HCT116 (cell line): ENCODE data around the gene GCNT2. TPM values are rescaled to one million over a fixed set of nuclear protein-coding genes. Genes with fewer than 3 reads are reported as not detected.

ENCODE experiments used
- ATAC-seq: fragments of 200-7000 bp; cut with Tn5 transposase; 2 replicates; pipeline ENCODE4 v1.9.1; 2020; ENCODE audit warnings: mild to moderate bottlenecking, moderate library complexity
- BruUV-seq: library from RNA; stranded (reverse); fragments of 400-500 nt; replicated peaks from 2 replicates; lab custom pipeline; 2021; lab: Mats Ljungman, UMichigan
- CTCF ChIA-PET: fragments of 300-600 bp; sonication (Branson Sonifier 250); formaldehyde crosslinking; loops from one replicate; lab custom pipeline; 2021; ENCODE audit warnings: antibody characterized with exemption; lab: Charles Lee
- POLR2A ChIA-PET: fragments of 300-600, 350-600 bp; sonication (Branson Sonifier 250); formaldehyde crosslinking; loops from one replicate; lab custom pipeline; 2021; ENCODE audit warnings: antibody characterized with exemption; lab: Charles Lee
- RAD21 ChIA-PET, 2 experiments: fragments of 300-600 bp; sonication (Branson Sonifier 250); formaldehyde crosslinking; loops; one replicate each; lab custom pipeline; 2023; ENCODE audit warnings: low total read pairs in 2 of 2; ENCODE audit not compliant: uncharacterized antibody in 2 of 2, unreplicated experiment in 2 of 2, low non-redundant PET in 1 of 2; lab: Charles Lee
- DNase-seq: peaks from one replicate; pipeline ENCODE4 v3.0.0-alpha.2; 2010; ENCODE audit warnings: low read depth, low spot score
- H2AFZ ChIP-seq: fragments of 200-600 bp; shearing (Covaris generic), sonication (generic); 2 replicates; pipeline ENCODE4 v1.6.1; 2017; ENCODE audit warnings: low read depth, mixed run types, mixed read lengths, antibody characterized with exemption, low read length; ENCODE audit not compliant: poor library complexity, severe bottlenecking
- H3K27ac ChIP-seq: 2 replicates; pipeline ENCODE4 v1.5.1; 2012; ENCODE audit warnings: low read depth, low read length
- H3K27me3 ChIP-seq: fragments of 200-600 bp; sonication (generic); 2 replicates; pipeline ENCODE4 v1.6.1; 2016; ENCODE audit warnings: mixed run types, low read length, mixed read lengths; ENCODE audit not compliant: insufficient read depth
- H3K36me3 ChIP-seq, 2 experiments: fragments of 200-500 bp in 1 of 2; fragments of 200-600 bp in 1 of 2; sonication (Bioruptor generic) in 1 of 2; sonication (generic) in 1 of 2; 2 replicates each; pipeline versions ENCODE4 v1.5.1 to v1.6.1; 2014 to 2016; ENCODE audit warnings: low read length in 2 of 2, inconsistent platforms in 1 of 2, mixed read lengths in 1 of 2, mixed run types in 1 of 2; ENCODE audit not compliant: insufficient read depth in 2 of 2, control insufficient read depth in 1 of 2
- H3K4me1 ChIP-seq, 2 experiments: fragments of 200-600 bp in 1 of 2; sonication (generic) in 1 of 2; 2 replicates each; pipeline versions ENCODE4 v1.5.1 to v1.6.1; 2012 to 2017; ENCODE audit warnings: low read length in 2 of 2, inconsistent platforms in 1 of 2, mild to moderate bottlenecking in 1 of 2, mixed read lengths in 1 of 2, mixed run types in 1 of 2, moderate library complexity in 1 of 2; ENCODE audit not compliant: insufficient read depth in 2 of 2, control insufficient read depth in 1 of 2
- H3K4me2 ChIP-seq: fragments of 200-600 bp; sonication (generic); 2 replicates; pipeline ENCODE4 v1.6.1; 2017; ENCODE audit warnings: mixed run types, low read length, mixed read lengths
- H3K4me3 ChIP-seq, 2 experiments: fragments of 200-600 bp in 1 of 2; sonication (generic) in 1 of 2; replicated peaks in 1 of 2; 2 replicates each; pipeline ENCODE4 v1.5.1; 2011 to 2016; ENCODE audit warnings: low read length in 2 of 2, control low read depth in 1 of 2, low read depth in 1 of 2, mild to moderate bottlenecking in 1 of 2, mixed read lengths in 1 of 2, mixed run types in 1 of 2
- H3K79me2 ChIP-seq: fragments of 200-600 bp; sonication (generic); 2 replicates; pipeline ENCODE4 v1.6.1; 2017; ENCODE audit warnings: mild to moderate bottlenecking, mixed run types, low read length, moderate library complexity, mixed read lengths; ENCODE audit not compliant: insufficient read depth
- H3K9ac ChIP-seq: fragments of 200-600 bp; sonication (generic); 2 replicates; pipeline ENCODE4 v1.6.1; 2016; ENCODE audit warnings: low read length, mixed read lengths
- H3K9me2 ChIP-seq: fragments of 200-600 bp; sonication (generic), shearing (Covaris generic); 2 replicates; pipeline ENCODE4 v1.6.1; 2017; ENCODE audit warnings: mixed run types, mild to moderate bottlenecking, moderate library complexity; ENCODE audit not compliant: insufficient read depth
- H3K9me3 ChIP-seq, 2 experiments: fragments of 200-500 bp in 1 of 2; fragments of 200-600 bp in 1 of 2; sonication (Bioruptor generic) in 1 of 2; sonication (generic) in 1 of 2; 2 replicates each; pipeline ENCODE4 v1.6.1; 2014 to 2017; ENCODE audit warnings: low read length in 2 of 2, mixed read lengths in 2 of 2, inconsistent platforms in 1 of 2, low read depth in 1 of 2, mild to moderate bottlenecking in 1 of 2, mixed run types in 1 of 2, moderate library complexity in 1 of 2; ENCODE audit not compliant: control insufficient read depth in 1 of 2, insufficient read depth in 1 of 2
- H4K20me1 ChIP-seq: fragments of 200-600 bp; sonication (generic), shearing (Covaris generic); 2 replicates; pipeline ENCODE4 v1.6.1; 2017; ENCODE audit warnings: mixed run types, mild to moderate bottlenecking, moderate library complexity; ENCODE audit not compliant: insufficient read depth
- CEBPB ChIP-seq: IDR thresholded peaks from 2 replicates; pipeline ENCODE4 v1.6.1; 2012; ENCODE audit warnings: low read depth
- ELF1 ChIP-seq: IDR thresholded peaks from 2 replicates; pipeline ENCODE4 v1.6.1; 2012; ENCODE audit warnings: low read depth, borderline replicate concordance
- EZH2 ChIP-seq: fragments of 200-600 bp; sonication (generic); IDR thresholded peaks from 2 replicates; pipeline ENCODE4 v1.6.1; 2017; ENCODE audit warnings: antibody characterized with exemption, mixed run types
- EZH2phosphoT487 ChIP-seq: fragments of 200-600 bp; IDR thresholded peaks from 2 replicates; pipeline ENCODE4 v1.6.1; 2018; ENCODE audit warnings: antibody characterized with exemption, borderline replicate concordance
- FOSL1 ChIP-seq: IDR thresholded peaks from 2 replicates; pipeline ENCODE4 v1.6.1; 2012; ENCODE audit warnings: low read depth
- JUND ChIP-seq: IDR thresholded peaks from 2 replicates; pipeline ENCODE4 v1.6.1; 2012
- POLR2AphosphoS5 ChIP-seq: IDR thresholded peaks from 2 replicates; pipeline ENCODE4 v1.6.1; 2011; ENCODE audit warnings: mild to moderate bottlenecking, low read depth, low read length, moderate library complexity
- RAD21 ChIP-seq: IDR thresholded peaks from 2 replicates; pipeline ENCODE4 v1.6.1; 2012; ENCODE audit warnings: low read depth, mild to moderate bottlenecking
- SIN3A ChIP-seq: IDR thresholded peaks from 2 replicates; pipeline ENCODE4 v1.6.1; 2012; ENCODE audit warnings: low read depth
- SP1 ChIP-seq: IDR thresholded peaks from 2 replicates; pipeline ENCODE4 v1.6.1; 2012; ENCODE audit warnings: low read depth
- SRF ChIP-seq: IDR thresholded peaks from 2 replicates; pipeline ENCODE4 v1.6.1; 2012; ENCODE audit warnings: low read depth
- TCF7L2 ChIP-seq: IDR thresholded peaks from 2 replicates; pipeline ENCODE4 v1.7.0; 2011; ENCODE audit warnings: borderline replicate concordance, inconsistent platforms; ENCODE audit not compliant: insufficient read depth, insufficient read length; ENCODE audit errors: extremely low read depth
- YY1 ChIP-seq: IDR thresholded peaks from 2 replicates; pipeline ENCODE4 v1.6.1; 2011; ENCODE audit warnings: low read length, low read depth, moderate library complexity, mild to moderate bottlenecking; ENCODE audit not compliant: insufficient replicate concordance; ENCODE audit errors: extremely low read depth
- ZFX ChIP-seq: fragments of 450-650 bp; IDR thresholded peaks from 2 replicates; pipeline ENCODE4 v1.6.1; 2017
- intact Hi-C: fragments of 100-400 bp; cut with micrococcal nuclease; formaldehyde crosslinking; loops from 2 replicates; pipeline ENCODE4 v1.10.0; 2022
- total RNA-seq: library from RNA; stranded (reverse); gene quantifications from one replicate; pipeline ENCODE4 v1.2.1, GENCODE V29; 2021; ENCODE audit not compliant: unreplicated experiment
- TF ChIP-seq, protein P1 (sequence below): IDR thresholded peaks from 2 replicates; pipeline ENCODE4 v1.6.1; 2012
- TF ChIP-seq, protein P2 (sequence below): IDR thresholded peaks from 2 replicates; pipeline ENCODE4 v1.6.1; 2011; ENCODE audit warnings: mild to moderate bottlenecking, low read length, moderate library complexity; ENCODE audit not compliant: insufficient replicate concordance; ENCODE audit errors: extremely low read depth
- TF ChIP-seq, protein P3 (sequence below): IDR thresholded peaks from 2 replicates; pipeline ENCODE4 v1.6.1; 2012
- TF ChIP-seq, protein P4 (sequence below), 3 experiments: fragments of 200-600 bp in 1 of 3; sonication (generic) in 1 of 3; IDR thresholded peaks in 2 of 3; conservative IDR thresholded peaks in 1 of 3; 2 replicates each; pipeline ENCODE4 v1.5.1; 2012 to 2017; ENCODE audit warnings: low read depth in 2 of 3, low read length in 2 of 3, antibody characterized with exemption in 1 of 3, borderline replicate concordance in 1 of 3, control low read depth in 1 of 3, mild to moderate bottlenecking in 1 of 3, mixed read lengths in 1 of 3, mixed run types in 1 of 3, moderate library complexity in 1 of 3; ENCODE audit not compliant: insufficient read depth in 1 of 3

GCNT2 gene
- total RNA-seq, 1 experiment from 2014 or later, result 0.74 TPM

DNA sequence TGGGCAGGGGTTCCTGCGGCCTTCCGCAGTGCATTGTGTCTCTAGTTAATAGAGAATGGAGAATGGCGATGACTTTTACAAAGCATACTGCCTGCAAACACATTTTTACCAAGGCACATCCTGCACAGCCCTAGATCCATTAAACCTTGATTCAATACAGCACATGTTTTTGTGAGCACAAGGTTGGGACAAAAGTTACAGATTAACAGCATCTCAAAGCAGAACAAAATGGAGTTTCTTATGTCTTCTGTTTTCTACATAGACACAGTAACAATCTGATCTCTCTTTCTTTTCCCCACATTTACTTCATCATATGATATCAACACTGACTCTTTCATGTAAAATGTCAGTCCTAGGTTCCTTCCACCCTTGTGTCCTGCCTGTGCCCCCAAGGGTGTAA lies 63.5 kb downstream of the GCNT2 start:
- DNase-seq, result no peak
- no peaks in the 10 kb centered on the region for H3K4me1 ChIP-seq
- intact Hi-C loops, result no loop called here
- H3K9me3 ChIP-seq, result no peaks in the 10 kb centered on the region
- CTCF ChIA-PET, result no interaction called here
- H3K9ac ChIP-seq, result no peak overlapping the region
- RAD21 ChIA-PET, result no interaction called here
- BruUV-seq, result no TSS peak
- H3K4me3 ChIP-seq, result no peak overlapping the region
- no peak overlapping the region for H3K4me2 ChIP-seq
- H3K36me3 ChIP-seq, result no peaks in the 10 kb centered on the region
- no peaks in the 10 kb centered on the region for H3K79me2 ChIP-seq
- H3K27me3 ChIP-seq, result no peaks in the 10 kb centered on the region
- H3K9me2 ChIP-seq, result no peaks in the 10 kb centered on the region
- no peak for ATAC-seq
- TF ChIP-seq TCF7L2 (no peak), FOSL1 (no peak), EZH2phosphoT487 (no peak), ELF1 (no peak), CEBPB (no peak), YY1 (no peak), SIN3A (no peak), JUND (no peak), ZFX (no peak), RAD21 (no peak), POLR2AphosphoS5 (no peak), SRF (no peak), EZH2 (no peak), SP1 (no peak)
- TF ChIP-seq, protein P1, sequence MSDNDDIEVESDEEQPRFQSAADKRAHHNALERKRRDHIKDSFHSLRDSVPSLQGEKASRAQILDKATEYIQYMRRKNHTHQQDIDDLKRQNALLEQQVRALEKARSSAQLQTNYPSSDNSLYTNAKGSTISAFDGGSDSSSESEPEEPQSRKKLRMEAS, result no peak
- TF ChIP-seq, protein P2, sequence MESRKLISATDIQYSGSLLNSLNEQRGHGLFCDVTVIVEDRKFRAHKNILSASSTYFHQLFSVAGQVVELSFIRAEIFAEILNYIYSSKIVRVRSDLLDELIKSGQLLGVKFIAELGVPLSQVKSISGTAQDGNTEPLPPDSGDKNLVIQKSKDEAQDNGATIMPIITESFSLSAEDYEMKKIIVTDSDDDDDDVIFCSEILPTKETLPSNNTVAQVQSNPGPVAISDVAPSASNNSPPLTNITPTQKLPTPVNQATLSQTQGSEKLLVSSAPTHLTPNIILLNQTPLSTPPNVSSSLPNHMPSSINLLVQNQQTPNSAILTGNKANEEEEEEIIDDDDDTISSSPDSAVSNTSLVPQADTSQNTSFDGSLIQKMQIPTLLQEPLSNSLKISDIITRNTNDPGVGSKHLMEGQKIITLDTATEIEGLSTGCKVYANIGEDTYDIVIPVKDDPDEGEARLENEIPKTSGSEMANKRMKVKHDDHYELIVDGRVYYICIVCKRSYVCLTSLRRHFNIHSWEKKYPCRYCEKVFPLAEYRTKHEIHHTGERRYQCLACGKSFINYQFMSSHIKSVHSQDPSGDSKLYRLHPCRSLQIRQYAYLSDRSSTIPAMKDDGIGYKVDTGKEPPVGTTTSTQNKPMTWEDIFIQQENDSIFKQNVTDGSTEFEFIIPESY, result no peak
- TF ChIP-seq, protein P3, sequence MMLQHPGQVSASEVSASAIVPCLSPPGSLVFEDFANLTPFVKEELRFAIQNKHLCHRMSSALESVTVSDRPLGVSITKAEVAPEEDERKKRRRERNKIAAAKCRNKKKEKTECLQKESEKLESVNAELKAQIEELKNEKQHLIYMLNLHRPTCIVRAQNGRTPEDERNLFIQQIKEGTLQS, result no peak
- TF ChIP-seq, protein P4, sequence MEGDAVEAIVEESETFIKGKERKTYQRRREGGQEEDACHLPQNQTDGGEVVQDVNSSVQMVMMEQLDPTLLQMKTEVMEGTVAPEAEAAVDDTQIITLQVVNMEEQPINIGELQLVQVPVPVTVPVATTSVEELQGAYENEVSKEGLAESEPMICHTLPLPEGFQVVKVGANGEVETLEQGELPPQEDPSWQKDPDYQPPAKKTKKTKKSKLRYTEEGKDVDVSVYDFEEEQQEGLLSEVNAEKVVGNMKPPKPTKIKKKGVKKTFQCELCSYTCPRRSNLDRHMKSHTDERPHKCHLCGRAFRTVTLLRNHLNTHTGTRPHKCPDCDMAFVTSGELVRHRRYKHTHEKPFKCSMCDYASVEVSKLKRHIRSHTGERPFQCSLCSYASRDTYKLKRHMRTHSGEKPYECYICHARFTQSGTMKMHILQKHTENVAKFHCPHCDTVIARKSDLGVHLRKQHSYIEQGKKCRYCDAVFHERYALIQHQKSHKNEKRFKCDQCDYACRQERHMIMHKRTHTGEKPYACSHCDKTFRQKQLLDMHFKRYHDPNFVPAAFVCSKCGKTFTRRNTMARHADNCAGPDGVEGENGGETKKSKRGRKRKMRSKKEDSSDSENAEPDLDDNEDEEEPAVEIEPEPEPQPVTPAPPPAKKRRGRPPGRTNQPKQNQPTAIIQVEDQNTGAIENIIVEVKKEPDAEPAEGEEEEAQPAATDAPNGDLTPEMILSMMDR (IDR thresholded peaks at IDR 0.05 in 2 of 3, conservative IDR thresholded peaks at IDR 0.05 in 1 of 3; ENCODE audit: borderline replicate concordance in 1 of 3, insufficient read depth in 1 of 3, low read depth in 2 of 3, low read length in 2 of 3), result no peak
- TF ChIP-seq, all 23 proteins: peak for 0
- Histone ChIP-seq H3K27ac (no peak overlapping the region), H4K20me1 (no peaks in the 10 kb centered on the region), H2AFZ (no peak overlapping the region)
- POLR2A ChIA-PET, result no interaction called here
